ENCODE measurements around the gene FYN. TPM values are rescaled to one million over a fixed set of nuclear protein-coding genes. Genes with fewer than 3 reads are reported as not detected.

Gene FYN
- total RNA-seq, 2 donors from 2014 or later: 78.9 to 98.7 TPM

DNA sequence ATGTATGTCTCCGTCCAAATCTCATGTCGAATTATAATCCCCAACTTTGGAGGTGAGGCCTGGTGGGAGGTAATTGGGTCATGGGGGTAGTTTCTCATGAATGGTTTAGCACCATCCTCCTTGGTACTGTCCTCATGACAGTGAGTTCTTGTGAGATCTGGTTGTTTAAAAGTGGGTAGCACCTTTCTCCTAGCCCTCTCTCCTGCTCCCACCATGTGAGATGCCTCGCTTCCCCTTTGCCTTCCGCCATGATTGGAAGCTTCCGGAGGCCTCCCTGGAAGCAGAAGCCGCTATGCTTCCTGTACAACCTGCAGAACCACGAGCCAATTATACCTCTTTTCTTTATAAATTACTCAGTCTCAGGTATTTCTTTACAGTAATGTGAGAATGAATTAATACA, 123.1 kb downstream of the FYN start:
- TF ChIP-seq, protein P1, sequence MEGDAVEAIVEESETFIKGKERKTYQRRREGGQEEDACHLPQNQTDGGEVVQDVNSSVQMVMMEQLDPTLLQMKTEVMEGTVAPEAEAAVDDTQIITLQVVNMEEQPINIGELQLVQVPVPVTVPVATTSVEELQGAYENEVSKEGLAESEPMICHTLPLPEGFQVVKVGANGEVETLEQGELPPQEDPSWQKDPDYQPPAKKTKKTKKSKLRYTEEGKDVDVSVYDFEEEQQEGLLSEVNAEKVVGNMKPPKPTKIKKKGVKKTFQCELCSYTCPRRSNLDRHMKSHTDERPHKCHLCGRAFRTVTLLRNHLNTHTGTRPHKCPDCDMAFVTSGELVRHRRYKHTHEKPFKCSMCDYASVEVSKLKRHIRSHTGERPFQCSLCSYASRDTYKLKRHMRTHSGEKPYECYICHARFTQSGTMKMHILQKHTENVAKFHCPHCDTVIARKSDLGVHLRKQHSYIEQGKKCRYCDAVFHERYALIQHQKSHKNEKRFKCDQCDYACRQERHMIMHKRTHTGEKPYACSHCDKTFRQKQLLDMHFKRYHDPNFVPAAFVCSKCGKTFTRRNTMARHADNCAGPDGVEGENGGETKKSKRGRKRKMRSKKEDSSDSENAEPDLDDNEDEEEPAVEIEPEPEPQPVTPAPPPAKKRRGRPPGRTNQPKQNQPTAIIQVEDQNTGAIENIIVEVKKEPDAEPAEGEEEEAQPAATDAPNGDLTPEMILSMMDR (IDR thresholded peaks at IDR 0.05): no peak
- no peaks in the 10 kb centered on the region for H3K36me3 ChIP-seq
- H3K4me1 ChIP-seq: peaks cover 0 to 60% of the 10 kb centered on the region in 2 donors
- H3K9me3 ChIP-seq: no peaks in the 10 kb centered on the region
- H3K4me3 ChIP-seq: no peak overlapping the region
- no peak overlapping the region for H3K27ac ChIP-seq
- no peaks in the 10 kb centered on the region for H3K27me3 ChIP-seq
- DNase-seq (ENCODE audit: low spot score): no peak

DNA sequence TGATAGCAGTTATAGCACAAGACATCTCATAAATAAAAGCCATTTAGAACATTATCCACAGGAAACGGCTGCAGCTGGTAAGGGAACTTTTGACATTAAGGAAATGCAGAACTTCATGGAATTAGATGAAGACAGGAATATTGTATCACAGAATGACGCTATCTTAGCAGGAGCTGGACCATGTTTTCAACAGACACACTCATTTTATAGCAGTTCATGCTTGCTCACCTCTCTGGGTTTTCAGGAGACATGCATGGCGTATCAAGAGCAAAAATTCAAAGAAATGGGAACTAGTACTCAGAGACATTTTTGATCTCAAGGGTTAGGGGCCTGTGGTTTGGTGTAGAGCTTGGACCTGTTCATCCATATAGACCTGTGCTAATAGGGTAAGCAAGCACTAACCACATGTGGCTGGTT, 125.0 kb downstream of the FYN start:
- no peak for DNase-seq (ENCODE audit: low spot score)
- H3K4me1 ChIP-seq: peaks cover 0 to 61% of the 10 kb centered on the region in 2 donors
- H3K9me3 ChIP-seq: no peaks in the 10 kb centered on the region
- H3K36me3 ChIP-seq: no peaks in the 10 kb centered on the region
- TF ChIP-seq, protein P1 (IDR thresholded peaks at IDR 0.05): no peak
- peak overlapping the region in 1 of 2 donors; percentile 7 for H3K27ac ChIP-seq
- no peaks in the 10 kb centered on the region for H3K27me3 ChIP-seq
- H3K4me3 ChIP-seq: no peak overlapping the region

- Histone ChIP-seq H3K4me1 (peaks cover 0 to 61% of the 10 kb centered on the region in 2 donors), H3K4me3 (no peak overlapping the region), H3K27ac (peak overlapping the region in 1 of 2 donors; percentile 7), H3K9me3 (no peaks in the 10 kb centered on the region), H3K27me3 (no peaks in the 10 kb centered on the region), H3K36me3 (no peaks in the 10 kb centered on the region)
- DNase-seq (ENCODE audit: low spot score): no peak
- TF ChIP-seq, protein P1 (IDR thresholded peaks at IDR 0.05): no peak
These were observed 125.4 kb downstream of the FYN start for GRCh38 chr6:111747829-111748228.

DNA sequence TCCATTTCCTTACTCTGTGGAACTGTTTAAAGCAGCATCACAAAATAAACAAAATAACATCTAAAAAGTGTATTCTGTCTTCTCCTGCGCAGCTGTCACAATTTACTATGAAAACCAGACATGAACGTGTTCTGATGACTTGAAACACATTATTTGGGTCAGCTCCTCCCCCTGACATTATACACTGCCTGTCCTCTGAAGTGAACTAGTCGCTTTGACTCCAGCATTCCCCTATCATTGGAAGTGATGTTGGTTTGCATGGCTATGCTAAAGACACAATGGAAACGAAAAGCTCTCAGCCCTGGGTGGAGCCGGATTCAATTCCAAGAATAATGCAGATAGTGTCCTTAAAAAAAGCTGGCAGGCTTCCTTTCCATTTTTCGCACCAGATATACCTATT, 125.9 kb downstream of the FYN start:
- Histone ChIP-seq H3K36me3 (no peaks in the 10 kb centered on the region), H3K4me3 (no peak overlapping the region), H3K9me3 (no peaks in the 10 kb centered on the region), H3K4me1 (peaks cover 0 to 59% of the 10 kb centered on the region in 2 donors), H3K27ac (no peak overlapping the region), H3K27me3 (no peaks in the 10 kb centered on the region)
- TF ChIP-seq, protein P1 (IDR thresholded peaks at IDR 0.05): no peak
- no peak for DNase-seq (ENCODE audit: low spot score)

DNA sequence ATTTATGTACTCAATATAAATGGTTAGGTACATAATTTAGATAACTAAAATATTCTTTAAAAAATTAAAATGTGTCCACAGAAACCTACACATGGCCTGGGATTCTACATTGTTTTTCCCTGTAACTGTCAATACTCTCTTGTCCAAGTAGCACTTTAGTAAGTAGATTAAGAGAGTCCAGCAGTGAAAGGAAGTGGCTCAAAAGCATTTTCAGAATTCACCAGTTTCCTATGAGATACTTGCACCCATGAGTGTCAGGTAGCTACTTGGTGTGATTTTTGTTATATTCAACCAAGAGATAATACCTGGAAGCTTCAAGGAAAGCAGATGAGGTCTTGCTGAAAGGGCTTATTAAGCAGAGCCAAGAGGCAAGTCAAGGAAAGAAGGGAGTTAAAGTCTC, 126.3 kb downstream of the FYN start:
- Histone ChIP-seq H3K27me3 (no peaks in the 10 kb centered on the region), H3K27ac (no peak overlapping the region), H3K9me3 (no peaks in the 10 kb centered on the region), H3K4me3 (no peak overlapping the region), H3K36me3 (no peaks in the 10 kb centered on the region), H3K4me1 (peaks cover 0 to 58% of the 10 kb centered on the region in 2 donors)
- TF ChIP-seq, protein P1 (IDR thresholded peaks at IDR 0.05): no peak
- no peak for DNase-seq (ENCODE audit: low spot score)

- DNase-seq (ENCODE audit: low spot score): no peak
- Histone ChIP-seq H3K36me3 (no peaks in the 10 kb centered on the region), H3K4me1 (peaks cover 0 to 58% of the 10 kb centered on the region in 2 donors), H3K9me3 (no peaks in the 10 kb centered on the region), H3K4me3 (no peak overlapping the region), H3K27ac (no peak overlapping the region), H3K27me3 (no peaks in the 10 kb centered on the region)
- TF ChIP-seq, protein P1 (IDR thresholded peaks at IDR 0.05): no peak
These were observed 127.6 kb downstream of the FYN start for GRCh38 chr6:111745636-111746035.
